Dendritic cell treated with granulocyte-macrophage colony-stimulating factor and Interleukin-4, amounts not matched to agents 40 ng/mL and 50 ng/mL, for 4 days (primary cell): ENCODE measurements around the gene CX3CL1.

Source experiments
- H3K27ac Mint-ChIP-seq: one replicate; pipeline ENCODE4 v1.8.0; 2022; ENCODE audit warnings: mild to moderate bottlenecking, mixed read lengths
- H3K27me3 Mint-ChIP-seq: one replicate; pipeline ENCODE4 v1.8.0; 2022; ENCODE audit warnings: mild to moderate bottlenecking, mixed read lengths
- H3K36me3 Mint-ChIP-seq: one replicate; pipeline ENCODE4 v1.8.0; 2022; ENCODE audit warnings: low read depth, mixed read lengths
- H3K4me1 Mint-ChIP-seq: one replicate; pipeline ENCODE4 v1.8.0; 2022; ENCODE audit warnings: low read depth, mixed read lengths
- H3K4me3 Mint-ChIP-seq: one replicate; pipeline ENCODE4 v1.8.0; 2022; ENCODE audit warnings: mild to moderate bottlenecking, moderate library complexity, mixed read lengths
- H3K9me3 Mint-ChIP-seq: one replicate; pipeline ENCODE4 v1.8.0; 2022; ENCODE audit warnings: mixed read lengths
- intact Hi-C: fragments of 100-400 bp; cut with micrococcal nuclease; formaldehyde crosslinking; loops from one replicate; pipeline ENCODE4 v1.15.0; 2022

The CX3CL1 gene

GRCh38 chr16:57347858-57348257 lies 24.4 kb upstream of the CX3CL1 start:
- peak overlapping the region; percentile 64 for H3K27ac Mint-ChIP-seq
- no peaks in the 10 kb centered on the region for H3K9me3 Mint-ChIP-seq
- intact Hi-C loops, result loop anchor here (5.0 kb wide), 1 partner anchor 46 kb away; no protein-coding TSS in a partner anchor
- no peaks in the 10 kb centered on the region for H3K36me3 Mint-ChIP-seq
- H3K4me1 Mint-ChIP-seq, result peaks cover 52% of the 10 kb centered on the region
- H3K27me3 Mint-ChIP-seq, result peaks cover 22% of the 10 kb centered on the region
- H3K4me3 Mint-ChIP-seq, result no peak overlapping the region

- Mint-ChIP-seq H3K27ac (peak overlapping the region; percentile 64), H3K4me1 (peaks cover 48% of the 10 kb centered on the region), H3K27me3 (peaks cover 24% of the 10 kb centered on the region), H3K9me3 (no peaks in the 10 kb centered on the region), H3K36me3 (no peaks in the 10 kb centered on the region), H3K4me3 (no peak overlapping the region)
- intact Hi-C loops, result loop anchor here (5.0 kb wide), 1 partner anchor 46 kb away; no protein-coding TSS in a partner anchor
These were observed 24.0 kb upstream of the CX3CL1 start for GRCh38 chr16:57348327-57348726.

- no peaks in the 10 kb centered on the region for H3K36me3 Mint-ChIP-seq
- intact Hi-C loops, result loop anchor here (5.0 kb wide), 1 partner anchor 47 kb away; no protein-coding TSS in a partner anchor
- H3K4me3 Mint-ChIP-seq, result peak overlapping the region; percentile 9
- no peaks in the 10 kb centered on the region for H3K9me3 Mint-ChIP-seq
- H3K27me3 Mint-ChIP-seq, result peaks cover 27% of the 10 kb centered on the region
- peak overlapping the region; percentile 64 for H3K27ac Mint-ChIP-seq
- H3K4me1 Mint-ChIP-seq, result peaks cover 39% of the 10 kb centered on the region
These were observed 22.9 kb upstream of the CX3CL1 start for GRCh38 chr16:57349212-57350031.

- Mint-ChIP-seq H3K27me3 (peaks cover 27% of the 10 kb centered on the region), H3K27ac (no peak overlapping the region), H3K4me3 (no peak overlapping the region), H3K9me3 (no peaks in the 10 kb centered on the region), H3K4me1 (peaks cover 38% of the 10 kb centered on the region), H3K36me3 (no peaks in the 10 kb centered on the region)
- intact Hi-C loops, result no loop called here
These were observed 19.6 kb upstream of the CX3CL1 start for GRCh38 chr16:57352636-57353047.

GRCh38 chr16:57354311-57354710 lies 18.0 kb upstream of the CX3CL1 start:
- H3K27me3 Mint-ChIP-seq, result peaks cover 27% of the 10 kb centered on the region
- H3K4me3 Mint-ChIP-seq, result no peak overlapping the region
- peaks cover 33% of the 10 kb centered on the region for H3K4me1 Mint-ChIP-seq
- no peak overlapping the region for H3K27ac Mint-ChIP-seq
- H3K9me3 Mint-ChIP-seq, result no peaks in the 10 kb centered on the region
- intact Hi-C loops, result no loop called here
- no peaks in the 10 kb centered on the region for H3K36me3 Mint-ChIP-seq

- no peaks in the 10 kb centered on the region for H3K36me3 Mint-ChIP-seq
- no peak overlapping the region for H3K27ac Mint-ChIP-seq
- no peak overlapping the region for H3K4me3 Mint-ChIP-seq
- no peaks in the 10 kb centered on the region for H3K9me3 Mint-ChIP-seq
- intact Hi-C loops, result no loop called here
- peaks cover 22% of the 10 kb centered on the region for H3K4me1 Mint-ChIP-seq
- peaks cover 22% of the 10 kb centered on the region for H3K27me3 Mint-ChIP-seq
These were observed 16.3 kb upstream of the CX3CL1 start for GRCh38 chr16:57355898-57356414.

GRCh38 chr16:57356547-57356946 lies 15.7 kb upstream of the CX3CL1 start:
- Mint-ChIP-seq H3K27ac (no peak overlapping the region), H3K36me3 (no peaks in the 10 kb centered on the region)

GRCh38 chr16:57357330-57358085 lies 14.8 kb upstream of the CX3CL1 start:
- Mint-ChIP-seq H3K9me3 (no peaks in the 10 kb centered on the region), H3K4me3 (peak overlapping the region; percentile 30), H3K4me1 (peaks cover 20% of the 10 kb centered on the region), H3K36me3 (no peaks in the 10 kb centered on the region), H3K27me3 (peaks cover 21% of the 10 kb centered on the region), H3K27ac (peak overlapping the region; percentile 90)
- intact Hi-C loops, result no loop called here

More at GRCh38 chr16:57356547-57356946, 15.7 kb upstream of the CX3CL1 start:
- Mint-ChIP-seq H3K27me3 (peaks cover 23% of the 10 kb centered on the region), H3K9me3 (no peaks in the 10 kb centered on the region), H3K4me1 (peaks cover 22% of the 10 kb centered on the region), H3K4me3 (no peak overlapping the region)
- intact Hi-C loops, result no loop called here

- peak overlapping the region; percentile 30 for H3K4me3 Mint-ChIP-seq
- intact Hi-C loops, result no loop called here
These were observed 14.2 kb upstream of the CX3CL1 start for GRCh38 chr16:57358086-57358420.

GRCh38 chr16:57358527-57359095 lies 13.7 kb upstream of the CX3CL1 start, which contains the start of gene CCL22:
Gene CCL22, plus strand, starts transcription at chr16:57358783. Its CDS starts 34 bp downstream, at chr16:57358817.
- H3K27ac Mint-ChIP-seq, result peak within 1 kb of the TSS; percentile 90
- peaks cover 18% of the 10 kb centered on the region for H3K4me1 Mint-ChIP-seq

More at GRCh38 chr16:57358086-57358420, 14.2 kb upstream of the CX3CL1 start:
- Mint-ChIP-seq H3K36me3 (no peaks in the 10 kb centered on the region), H3K9me3 (no peaks in the 10 kb centered on the region), H3K27ac (peak overlapping the region; percentile 90), H3K27me3 (peaks cover 16% of the 10 kb centered on the region), H3K4me1 (peaks cover 18% of the 10 kb centered on the region)

GRCh38 chr16:57360321-57360935 lies 11.9 kb upstream of the CX3CL1 start:
- peaks cover 30% of the 10 kb centered on the region for H3K27me3 Mint-ChIP-seq
- H3K4me1 Mint-ChIP-seq, result peaks cover 23% of the 10 kb centered on the region
- H3K36me3 Mint-ChIP-seq, result no peaks in the 10 kb centered on the region
- intact Hi-C loops, result no loop called here
- H3K27ac Mint-ChIP-seq, result no peak overlapping the region
- no peaks in the 10 kb centered on the region for H3K9me3 Mint-ChIP-seq
- no peak overlapping the region for H3K4me3 Mint-ChIP-seq

More at GRCh38 chr16:57358527-57359095, 13.7 kb upstream of the CX3CL1 start, which contains the start of gene CCL22:
- no peaks in the 10 kb centered on the region for H3K36me3 Mint-ChIP-seq
- H3K27me3 Mint-ChIP-seq, result peaks cover 21% of the 10 kb centered on the region
- intact Hi-C loops, result no loop called here
- H3K4me3 Mint-ChIP-seq, result peak within 1 kb of the TSS; percentile 30
- H3K9me3 Mint-ChIP-seq, result no peaks in the 10 kb centered on the region

- intact Hi-C loops, result no loop called here
- Mint-ChIP-seq H3K27me3 (peaks cover 27% of the 10 kb centered on the region), H3K9me3 (no peaks in the 10 kb centered on the region), H3K4me1 (peaks cover 26% of the 10 kb centered on the region), H3K36me3 (no peaks in the 10 kb centered on the region), H3K27ac (no peak overlapping the region), H3K4me3 (peak overlapping the region; percentile 14)
These were observed 10.9 kb upstream of the CX3CL1 start for GRCh38 chr16:57361404-57361803.

GRCh38 chr16:57364143-57364542 lies 8.1 kb upstream of the CX3CL1 start:
- no peaks in the 10 kb centered on the region for H3K36me3 Mint-ChIP-seq
- H3K4me1 Mint-ChIP-seq, result peaks cover 15% of the 10 kb centered on the region
- H3K27me3 Mint-ChIP-seq, result peaks cover 43% of the 10 kb centered on the region
- no peaks in the 10 kb centered on the region for H3K9me3 Mint-ChIP-seq
- H3K4me3 Mint-ChIP-seq, result no peak overlapping the region
- H3K27ac Mint-ChIP-seq, result no peak overlapping the region
- intact Hi-C loops, result no loop called here
